GM21737 (cell line): ENCODE measurements around the gene GAN.

Experiments used
- ATAC-seq: cut with Tn5 transposase; IDR thresholded peaks from one replicate; pipeline ENCODE4 v1.9.1; 2021; ENCODE audit warnings: mild to moderate bottlenecking, moderate library complexity; ENCODE audit not compliant: unreplicated experiment

The GAN gene

GRCh38 chr16:81424771-81425170 lies 110.0 kb downstream of the GAN start:
- no peak for ATAC-seq

- no peak for ATAC-seq
Observed at GRCh38 chr16:81427219-81427618, 112.5 kb downstream of the GAN start.

GRCh38 chr16:81429045-81429521 lies 114.3 kb downstream of the GAN start:
- no peak for ATAC-seq

GRCh38 chr16:81431554-81432353 lies 117.0 kb downstream of the GAN start:
- no peak for ATAC-seq

- no peak for ATAC-seq
Observed at GRCh38 chr16:81432937-81433557, 118.3 kb downstream of the GAN start.

GRCh38 chr16:81435103-81435502 lies 120.3 kb downstream of the GAN start:
- no peak for ATAC-seq

GRCh38 chr16:81435567-81435966 lies 120.8 kb downstream of the GAN start:
- ATAC-seq, result no peak

- no peak for ATAC-seq
Observed at GRCh38 chr16:81436386-81436785, 121.6 kb downstream of the GAN start.

GRCh38 chr16:81437865-81438264 lies 123.1 kb downstream of the GAN start:
- ATAC-seq, result no peak
